Measurements from ENCODE around the gene NT5E. TPM values are rescaled to one million over a fixed set of nuclear protein-coding genes. Genes with fewer than 3 reads are reported as not detected.

NT5E gene
- total RNA-seq, 1 experiment from 2014 or later: 15.8 TPM

GRCh38 chr6:85464722-85465150, 14.9 kb downstream of the NT5E start:
- peak overlapping the region; percentile 99 for H3K27ac ChIP-seq (ENCODE audit: low read length)
- intact Hi-C loops (cut with micrococcal nuclease): loop anchor here (1.0 kb wide), 2 partner anchors 60 to 103 kb away; no protein-coding TSS in a partner anchor
- peak; percentile 82 for ATAC-seq
- peak; percentile 96 for DNase-seq
- H3F3A ChIP-seq (ENCODE audit: low read length, unreplicated experiment): no peaks in the 10 kb centered on the region
- peak overlapping the region; percentile 93 for H3K9ac ChIP-seq (ENCODE audit: low read length)
- no peak for TF ChIP-seq EZH2 (IDR thresholded peaks at IDR 0.05; ENCODE audit: low read length, unreplicated experiment)
- TF ChIP-seq EZH2phosphoT487 (IDR thresholded peaks at IDR 0.05; ENCODE audit: borderline replicate concordance, low read length): no peak
- TF ChIP-seq CTCF (conservative IDR thresholded peaks at IDR 0.05; ENCODE audit: low read depth, low read length): no peak
- no peak overlapping the region for H2AFZ ChIP-seq (ENCODE audit: low read length)
- no peaks in the 10 kb centered on the region for H3K27me3 ChIP-seq (ENCODE audit: low read length)
- H3K4me1 ChIP-seq (ENCODE audit: insufficient read depth, low read length): peaks cover 60% of the 10 kb centered on the region
- H3K9me3 ChIP-seq (ENCODE audit: low read length): no peaks in the 10 kb centered on the region
- no peaks in the 10 kb centered on the region for H4K20me1 ChIP-seq (ENCODE audit: low read length)
- CTCF ChIA-PET: interaction anchor here (1.0 kb wide), 1 partner anchor 18 kb away, joined by 21 read pairs; no protein-coding TSS in a partner anchor
- no TSS peak for BruUV-seq (replicated peaks)
- H3K4me2 ChIP-seq (ENCODE audit: low read length): peak overlapping the region; percentile 80
- H3K9me2 ChIP-seq (replicated peaks; ENCODE audit: low read length): no peaks in the 10 kb centered on the region
- peak overlapping the region; percentile 50; the same call in 1 of the 2 replicates for H3K4me3 ChIP-seq (ENCODE audit: low read length)
- H3K36me3 ChIP-seq (ENCODE audit: low read depth, low read length): no peaks in the 10 kb centered on the region
- POLR2A ChIA-PET (ENCODE audit: unreplicated experiment): interaction anchor here (0.5 to 0.8 kb wide), 3 partner anchors 14 to 60 kb away, joined by 3 to 6 read pairs (median 4); no protein-coding TSS in a partner anchor
- no peaks in the 10 kb centered on the region for H3K79me2 ChIP-seq (ENCODE audit: low read length)

DNA sequence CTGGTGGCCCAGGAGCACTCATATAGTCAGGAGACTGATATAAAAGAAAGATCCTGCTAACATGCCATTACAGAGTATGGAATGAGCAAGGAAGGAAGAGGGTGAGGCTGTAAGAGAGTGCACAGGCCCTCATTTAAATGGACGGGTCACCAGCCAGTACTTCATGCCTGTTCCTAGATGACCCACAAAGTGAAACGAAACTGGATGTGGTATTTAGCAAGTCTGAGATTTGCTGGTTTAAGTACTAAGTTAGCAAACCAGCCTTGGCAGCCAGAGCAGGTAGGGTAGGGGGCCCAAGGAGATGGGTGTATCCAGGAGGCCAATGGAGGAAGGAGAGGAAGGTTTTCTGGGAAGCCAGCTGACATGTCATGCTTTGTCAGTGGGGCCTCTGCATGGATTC, 15.9 kb downstream of the NT5E start:
- ATAC-seq (no peak), DNase-seq (no peak)
- H3K4me3 ChIP-seq (ENCODE audit: low read length): no peak overlapping the region
- H3K27me3 ChIP-seq (ENCODE audit: low read length): no peaks in the 10 kb centered on the region
- no peaks in the 10 kb centered on the region for H3K36me3 ChIP-seq (ENCODE audit: low read depth, low read length)
- BruUV-seq (replicated peaks): no TSS peak
- TF ChIP-seq EZH2 (IDR thresholded peaks at IDR 0.05; ENCODE audit: low read length, unreplicated experiment): no peak
- TF ChIP-seq CTCF (conservative IDR thresholded peaks at IDR 0.05; ENCODE audit: low read depth, low read length): no peak
- TF ChIP-seq EZH2phosphoT487 (IDR thresholded peaks at IDR 0.05; ENCODE audit: borderline replicate concordance, low read length): no peak
- intact Hi-C loops (cut with micrococcal nuclease): no loop called here
- no peaks in the 10 kb centered on the region for H3K79me2 ChIP-seq (ENCODE audit: low read length)
- peak overlapping the region; percentile 65 for H3K9ac ChIP-seq (ENCODE audit: low read length)
- no peaks in the 10 kb centered on the region for H4K20me1 ChIP-seq (ENCODE audit: low read length)
- no peaks in the 10 kb centered on the region for H3K9me2 ChIP-seq (replicated peaks; ENCODE audit: low read length)
- peaks cover 50% of the 10 kb centered on the region for H3K4me1 ChIP-seq (ENCODE audit: insufficient read depth, low read length)
- H2AFZ ChIP-seq (ENCODE audit: low read length): no peak overlapping the region
- peak overlapping the region; percentile 30 for H3K4me2 ChIP-seq (ENCODE audit: low read length)
- no peaks in the 10 kb centered on the region for H3F3A ChIP-seq (ENCODE audit: low read length, unreplicated experiment)
- no peaks in the 10 kb centered on the region for H3K9me3 ChIP-seq (ENCODE audit: low read length)
- CTCF ChIA-PET: no interaction called here
- H3K27ac ChIP-seq (ENCODE audit: low read length): peak overlapping the region; percentile 99
- POLR2A ChIA-PET (ENCODE audit: unreplicated experiment): no interaction called here

GRCh38 chr6:85468326-85468725, 18.4 kb downstream of the NT5E start:
- Histone ChIP-seq H3K79me2 (ENCODE audit: low read length) (no peaks in the 10 kb centered on the region), H4K20me1 (ENCODE audit: low read length) (no peaks in the 10 kb centered on the region), H3K4me1 (ENCODE audit: insufficient read depth, low read length) (peaks cover 40% of the 10 kb centered on the region), H3K9ac (ENCODE audit: low read length) (no peak overlapping the region), H3F3A (ENCODE audit: low read length, unreplicated experiment) (no peaks in the 10 kb centered on the region), H3K9me2 (replicated peaks; ENCODE audit: low read length) (no peaks in the 10 kb centered on the region), H3K36me3 (ENCODE audit: low read depth, low read length) (no peaks in the 10 kb centered on the region), H3K27me3 (ENCODE audit: low read length) (no peaks in the 10 kb centered on the region), H3K4me3 (ENCODE audit: low read length) (no peak overlapping the region), H3K4me2 (ENCODE audit: low read length) (no peak overlapping the region), H2AFZ (ENCODE audit: low read length) (no peak overlapping the region), H3K9me3 (ENCODE audit: low read length) (no peaks in the 10 kb centered on the region), H3K27ac (ENCODE audit: low read length) (no peak overlapping the region)
- DNase-seq (no peak), ATAC-seq (no peak)
- POLR2A ChIA-PET (ENCODE audit: unreplicated experiment): no interaction called here
- BruUV-seq (replicated peaks): no TSS peak
- CTCF ChIA-PET: no interaction called here
- intact Hi-C loops (cut with micrococcal nuclease): no loop called here
- TF ChIP-seq EZH2 (IDR thresholded peaks at IDR 0.05; ENCODE audit: low read length, unreplicated experiment) (no peak), CTCF (conservative IDR thresholded peaks at IDR 0.05; ENCODE audit: low read depth, low read length) (no peak), EZH2phosphoT487 (IDR thresholded peaks at IDR 0.05; ENCODE audit: borderline replicate concordance, low read length) (no peak)
